CD4-positive, alpha-beta T cell treated with Interleukin-2 at 100 ng/mL for 4 hours (primary cell): Measurements from ENCODE around the gene PFKL.

ENCODE experiments used
- DNase-seq: peaks from one replicate; pipeline ENCODE4 v3.0.0-alpha.2; 2020; ENCODE audit warnings: low spot score

The PFKL gene

DNA sequence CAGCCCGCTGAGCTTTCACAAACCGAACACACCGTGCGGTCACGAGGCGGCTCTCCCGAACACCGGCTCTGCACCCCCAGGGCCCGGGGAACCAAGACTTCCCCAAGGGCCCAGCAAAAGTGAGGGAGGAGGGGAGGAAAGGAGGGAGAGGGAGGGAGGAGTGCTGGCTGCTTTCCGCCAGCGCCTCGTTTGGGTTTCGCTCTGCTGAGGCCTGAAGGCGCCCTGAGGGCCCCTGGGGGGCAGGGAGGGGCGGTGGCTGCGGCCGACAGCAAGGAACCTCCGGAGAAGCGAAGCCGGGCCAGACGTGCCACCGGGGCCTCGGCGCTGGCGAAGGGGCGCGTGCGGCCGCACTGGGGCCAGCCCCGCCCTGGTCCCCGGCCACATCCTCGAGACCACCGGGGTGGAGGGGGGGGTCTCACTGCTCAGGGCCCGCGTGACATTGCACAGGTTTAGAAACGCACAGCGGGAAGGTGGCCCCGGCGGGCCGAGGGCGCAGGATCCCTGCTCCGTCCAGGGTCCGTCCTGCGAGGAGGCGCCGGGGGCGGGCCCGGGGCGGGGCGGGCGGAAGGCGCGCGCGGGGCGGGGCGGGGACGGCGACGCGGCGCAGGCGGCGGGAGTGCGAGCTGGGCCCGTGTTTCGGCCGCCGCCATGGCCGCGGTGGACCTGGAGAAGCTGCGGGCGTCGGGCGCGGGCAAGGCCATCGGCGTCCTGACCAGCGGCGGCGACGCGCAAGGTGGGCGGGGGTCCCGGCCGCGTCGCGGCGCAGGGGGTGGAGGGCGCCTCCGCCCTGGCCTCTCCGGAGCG, at the start of gene PFKL:
Gene PFKL, plus strand, starts transcription at position 596 of the 804 bp plus-strand sequence. Its CDS starts 53 bp downstream, at position 649.
- peak; percentile 45 for DNase-seq

DNA sequence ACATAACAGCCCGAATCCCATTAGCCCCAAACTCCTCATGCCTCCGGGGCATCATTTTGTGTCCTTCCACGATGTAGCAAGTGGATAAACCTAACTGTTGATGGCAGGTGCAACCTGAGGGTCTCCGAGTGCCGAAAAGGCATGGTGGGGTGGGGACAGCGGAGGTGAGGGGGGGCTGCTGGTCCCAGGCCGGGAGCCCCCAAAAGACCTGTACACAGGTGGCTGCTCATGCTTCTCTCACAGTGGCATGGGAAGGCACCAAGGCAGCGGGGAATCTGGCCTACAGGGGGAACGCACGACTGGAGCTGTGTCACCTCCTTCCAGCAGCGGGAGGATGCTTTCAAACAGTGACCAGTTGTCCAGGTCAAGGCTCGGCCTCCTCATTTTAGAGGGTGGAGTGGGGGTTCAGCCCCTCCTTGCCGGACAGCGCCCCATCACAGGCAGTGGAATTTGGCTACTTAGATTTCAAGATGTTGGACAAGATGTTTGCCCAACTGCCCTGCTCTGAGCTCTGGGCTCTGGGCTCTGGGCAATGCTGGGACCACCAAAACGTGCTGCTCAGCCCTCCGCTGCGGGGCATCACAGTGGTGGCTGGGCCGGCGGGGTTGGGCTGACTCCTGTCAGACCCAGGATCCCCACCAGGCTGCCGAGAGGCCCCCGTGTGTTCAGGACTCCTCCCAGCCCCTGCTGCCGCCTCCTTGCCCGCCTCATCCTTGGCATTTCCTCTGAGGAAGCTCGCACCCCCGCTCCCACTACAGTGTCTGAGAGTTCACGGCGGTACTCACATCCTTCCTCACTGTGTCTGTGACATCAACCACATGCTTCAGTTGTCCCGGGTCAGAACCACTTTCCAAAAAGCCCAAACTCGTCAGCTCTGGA, 45.8 kb upstream of the PFKL start:
- DNase-seq = no peak

DNA sequence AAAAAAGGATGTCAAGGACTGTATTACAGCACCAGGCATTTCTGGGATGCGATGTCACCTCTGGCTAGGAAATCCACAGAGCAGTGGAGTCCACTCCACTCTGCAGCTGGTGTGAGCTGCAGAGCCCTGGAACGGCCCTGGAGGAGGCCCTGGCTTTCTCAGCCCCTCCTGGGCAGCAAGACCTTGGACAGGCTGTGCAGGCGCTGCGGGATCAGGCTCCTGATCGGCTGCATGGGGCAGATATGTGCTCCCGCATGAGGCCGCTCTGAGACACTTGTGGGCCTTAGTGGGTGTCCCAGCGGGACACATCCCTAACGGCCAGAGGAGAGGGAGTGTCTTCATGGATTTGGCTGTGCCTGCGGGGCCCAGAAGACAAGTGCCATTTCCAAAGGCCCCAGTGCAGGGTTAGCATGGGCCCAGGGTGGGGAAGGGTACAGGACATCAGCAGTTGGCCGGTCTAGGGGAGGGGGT, 44.3 kb upstream of the PFKL start:
- DNase-seq = no peak

DNA sequence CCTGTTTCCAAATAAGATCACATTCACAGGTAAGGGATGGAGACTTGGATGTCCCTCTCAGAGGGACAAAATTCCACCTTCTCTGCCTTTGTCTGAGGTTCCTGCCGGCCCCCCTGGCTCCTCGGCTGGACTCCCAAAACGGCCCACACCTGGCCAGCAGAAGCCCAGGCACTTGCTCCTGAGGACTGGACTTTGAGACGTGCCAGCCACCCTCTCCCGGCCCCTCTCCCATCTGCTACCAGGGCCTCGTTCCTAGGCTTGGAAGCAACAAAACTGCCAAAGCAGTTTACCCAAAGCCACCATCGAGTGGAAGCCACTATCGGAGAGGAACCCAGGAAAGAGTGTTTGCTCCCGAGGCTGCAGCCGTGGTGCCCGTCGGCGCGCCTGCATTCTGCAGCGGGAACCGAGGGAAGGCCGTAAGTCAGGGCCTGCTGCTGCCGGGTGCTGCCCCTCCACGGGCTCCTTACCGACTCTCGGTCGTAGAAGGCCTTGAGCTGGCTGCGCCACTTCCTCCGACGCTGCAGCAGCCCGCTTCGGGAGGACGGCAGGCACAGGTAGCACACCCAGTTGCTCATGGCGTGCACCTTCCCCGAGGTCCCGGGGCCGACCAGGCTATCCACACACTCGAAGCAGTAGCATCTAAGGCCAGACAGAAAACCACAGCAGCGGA, 41.7 kb upstream of the PFKL start:
- no peak for DNase-seq

GRCh38 chr21:44259082-44259705, 40.7 kb upstream of the PFKL start:
- no peak for DNase-seq

GRCh38 chr21:44260066-44260465, 39.8 kb upstream of the PFKL start:
- DNase-seq = no peak

DNA sequence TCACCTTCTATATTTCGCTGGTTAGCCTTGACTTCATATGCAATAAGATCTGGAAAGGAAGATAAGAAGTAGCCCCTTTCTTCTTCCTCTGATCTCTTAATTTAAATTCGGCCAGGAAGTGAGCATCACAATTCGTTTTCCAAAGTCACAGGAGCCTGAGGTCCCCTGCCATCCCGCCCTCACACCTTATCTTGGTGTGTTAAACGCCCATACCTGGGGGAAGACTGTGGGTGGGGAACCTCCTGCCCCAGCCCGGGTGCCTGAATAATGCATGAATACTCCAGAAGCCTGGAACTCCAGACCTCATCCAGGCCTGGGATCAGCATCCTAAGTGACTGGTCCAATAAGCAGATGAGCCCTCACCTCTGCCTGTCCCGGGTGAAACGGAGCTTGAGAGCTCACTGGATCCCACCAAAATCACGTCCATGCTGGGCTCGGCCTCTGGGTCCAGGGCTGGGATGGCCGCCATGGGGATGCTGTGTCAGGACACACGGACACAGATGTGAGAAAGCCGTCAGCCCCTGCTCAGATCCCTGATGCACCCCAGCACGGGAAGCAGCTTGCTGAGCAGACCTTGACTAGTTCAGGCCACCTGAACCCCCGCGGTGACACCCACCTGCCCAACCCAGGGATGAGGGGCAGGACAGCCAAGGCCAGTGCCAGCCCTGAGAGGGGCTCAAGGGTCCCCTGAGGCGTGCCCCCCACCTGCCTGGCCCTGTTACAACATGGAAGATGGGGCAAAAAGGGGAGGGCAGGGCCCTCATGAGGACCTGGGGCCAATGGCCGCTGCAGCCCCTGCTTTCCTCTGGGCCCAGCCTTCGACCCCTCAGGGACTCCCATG, 38.8 kb upstream of the PFKL start:
- no peak for DNase-seq

DNA sequence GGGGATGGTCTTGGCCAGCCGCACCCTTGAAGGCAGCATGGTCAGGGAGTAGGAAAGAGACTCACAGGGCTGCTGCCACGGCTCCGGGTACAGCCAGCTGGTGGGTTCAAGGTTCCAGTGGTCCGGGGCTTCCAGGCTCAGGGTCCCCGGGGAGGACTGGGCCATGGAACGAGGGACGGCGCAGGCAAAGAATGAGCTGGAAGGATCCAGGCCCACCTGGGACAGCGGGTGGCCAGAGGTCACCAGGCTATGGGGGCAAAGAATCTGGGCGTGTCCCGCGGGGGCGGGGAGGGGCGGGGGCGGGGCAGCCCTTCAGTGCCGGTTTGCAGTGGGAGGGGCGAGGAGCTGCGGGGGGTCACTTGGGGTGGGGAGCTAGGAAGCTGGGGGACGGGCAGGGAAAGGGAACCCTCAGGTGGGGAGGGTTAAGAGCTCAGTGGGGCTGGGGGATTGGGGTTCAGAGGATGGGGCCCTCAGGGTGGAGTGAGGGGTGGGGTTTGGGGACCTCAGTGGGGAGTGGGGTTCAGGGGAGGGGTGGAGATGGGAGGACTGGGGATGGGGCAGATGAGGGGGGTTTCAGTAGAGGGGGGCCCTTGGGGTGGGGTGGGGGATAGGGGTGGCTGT, 38.1 kb upstream of the PFKL start, which contains the start of gene DNMT3L:
Gene DNMT3L, minus strand, starts transcription at position 223 of the 621 bp plus-strand sequence. CDS start 638 bp downstream, outside the sequence.
- DNase-seq = no peak

- no peak for DNase-seq
Observed at GRCh38 chr21:44262338-44263056, 37.4 kb upstream of the PFKL start.

GRCh38 chr21:44263221-44263760, 36.6 kb upstream of the PFKL start:
- DNase-seq = no peak

DNA sequence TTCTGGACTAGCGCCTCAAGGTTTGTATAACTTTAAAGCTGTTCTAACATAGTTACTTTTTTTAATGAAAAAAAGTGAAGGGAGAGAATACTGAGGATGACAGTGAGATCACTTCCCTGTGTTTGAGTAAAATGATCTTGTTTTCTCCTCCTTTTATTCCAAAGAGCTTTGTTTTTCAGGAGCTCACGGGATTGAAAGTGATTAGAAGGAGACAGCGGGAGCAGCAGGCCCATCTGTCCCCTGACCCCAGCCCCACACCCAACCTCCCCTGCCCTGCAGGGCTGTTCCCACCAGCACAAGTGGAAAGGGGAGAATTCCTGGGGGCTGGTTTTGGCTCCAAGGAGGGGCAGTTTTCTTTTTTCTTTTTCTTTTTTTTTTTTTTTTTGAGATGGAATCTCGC, 36.1 kb upstream of the PFKL start:
- no peak for DNase-seq

DNA sequence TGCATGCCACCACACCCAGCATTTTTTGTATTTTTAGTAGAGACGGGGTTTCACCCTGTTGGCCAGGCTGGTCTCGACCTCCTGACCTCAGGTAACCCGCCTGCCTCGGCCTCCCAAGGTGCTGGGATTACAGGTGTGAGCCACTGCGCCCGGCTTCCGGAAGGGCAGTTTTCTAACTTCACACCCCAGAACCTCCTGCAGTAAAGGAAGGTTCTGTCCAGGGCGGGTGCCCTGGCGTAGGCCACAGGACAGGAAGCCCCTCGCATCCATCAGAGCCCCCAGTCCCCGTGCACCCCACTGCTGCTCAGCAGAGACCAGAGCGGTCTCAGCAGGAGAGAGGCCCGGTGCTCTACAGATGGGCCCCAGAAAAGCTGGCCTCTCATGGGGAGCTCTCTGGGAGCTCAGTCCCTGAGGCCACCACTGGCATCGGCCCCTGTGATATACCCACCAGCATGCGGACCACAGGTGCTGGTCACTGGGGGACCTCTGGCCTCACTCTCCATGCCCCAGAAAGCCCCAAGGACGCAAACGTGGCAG, 34.1 kb upstream of the PFKL start:
- no peak for DNase-seq

DNA sequence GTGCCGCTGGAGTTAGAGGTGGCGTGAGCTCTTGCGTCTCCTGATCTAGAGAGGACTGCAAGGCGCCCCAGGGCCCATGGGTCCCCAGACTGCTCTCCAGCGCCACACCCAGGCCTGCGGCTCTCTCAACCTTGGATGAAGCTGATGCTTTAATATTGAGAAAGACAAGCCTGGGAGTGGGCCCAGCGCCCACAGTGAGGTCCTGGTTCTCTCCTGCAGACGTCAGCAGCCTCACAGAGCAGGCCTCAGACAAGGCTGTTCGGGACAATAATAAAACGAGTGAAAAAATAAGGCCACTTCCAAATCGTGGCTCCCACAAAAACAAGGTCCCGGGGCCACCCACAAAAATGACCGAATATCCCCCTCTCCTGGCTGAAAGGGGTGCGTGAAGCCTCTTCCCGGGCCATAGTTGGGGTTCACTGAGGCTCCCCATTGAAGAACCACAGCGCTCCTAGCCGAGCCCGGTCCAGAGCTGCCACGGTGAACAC, 32.2 kb upstream of the PFKL start:
- DNase-seq = peak; percentile 27

- DNase-seq = no peak
Observed at GRCh38 chr21:44269090-44269489, 30.8 kb upstream of the PFKL start.

- DNase-seq = no peak
Observed at GRCh38 chr21:44271558-44272283, 28.1 kb upstream of the PFKL start.

GRCh38 chr21:44272284-44272858, 27.5 kb upstream of the PFKL start:
- no peak for DNase-seq

DNA sequence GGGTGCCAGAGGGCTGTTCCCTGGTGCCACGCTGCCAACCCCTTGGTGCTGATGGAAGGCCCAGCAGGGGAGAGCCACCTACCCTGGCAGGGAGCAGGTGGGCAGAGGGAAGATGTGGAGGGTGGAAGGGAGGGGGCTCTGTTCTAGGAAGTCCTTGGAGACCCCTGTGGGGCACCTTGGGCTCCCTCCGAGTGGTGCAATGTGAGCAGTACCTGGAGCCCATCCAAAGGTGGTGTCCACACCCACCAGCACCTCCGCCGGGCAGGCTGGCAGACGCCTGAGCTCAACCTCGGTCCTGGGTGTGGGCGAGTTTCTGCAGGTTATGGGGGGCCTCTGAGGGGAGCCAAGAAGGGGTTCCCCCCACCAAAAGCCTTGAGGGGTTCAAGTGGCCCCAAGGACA, 26.8 kb upstream of the PFKL start:
- DNase-seq = no peak

DNA sequence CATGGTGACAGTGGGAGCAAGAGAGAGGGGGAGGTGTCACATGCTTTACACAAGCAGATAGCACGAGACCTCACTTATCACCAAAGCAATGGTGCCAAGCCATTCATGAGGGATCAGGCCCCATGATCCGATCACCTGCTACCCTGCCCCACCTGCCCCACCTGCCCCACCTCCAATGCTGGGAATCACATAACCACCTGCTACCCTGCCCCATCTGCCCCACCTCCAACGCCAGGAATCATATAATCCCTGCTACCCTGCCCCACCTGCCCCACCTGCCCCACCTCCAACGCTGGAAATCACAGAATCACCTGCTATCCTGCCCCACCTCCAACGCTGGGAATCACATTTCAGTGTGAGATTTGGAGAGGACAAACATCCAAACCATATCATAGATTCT, 24.8 kb upstream of the PFKL start:
- no peak for DNase-seq
